Spinal cord (tissue), 10 donors: ENCODE data around the gene HCCS. TPM values are rescaled to one million over a fixed set of nuclear protein-coding genes. Genes with fewer than 3 reads are reported as not detected.

Source experiments
- DNase-seq, 6 donors: peaks; one replicate each; pipeline versions ENCODE4 v3.0.0 to v3.0.0-alpha.2; 2013 to 2015; ENCODE audit warnings: low spot score in 6 of 6, low read depth in 4 of 6
- H3K27ac ChIP-seq: one replicate; pipeline ENCODE4 v1.5.1; 2013; ENCODE audit warnings: low read depth, low read length, control low read depth
- H3K27me3 ChIP-seq: one replicate; pipeline ENCODE4 v1.6.1; 2013; ENCODE audit warnings: low read length; ENCODE audit not compliant: control insufficient read depth, insufficient read depth
- H3K36me3 ChIP-seq: one replicate; pipeline ENCODE4 v1.6.1; 2013; ENCODE audit warnings: low read length; ENCODE audit not compliant: control insufficient read depth, insufficient read depth
- H3K4me1 ChIP-seq: one replicate; pipeline ENCODE4 v1.6.1; 2013; ENCODE audit warnings: low read length; ENCODE audit not compliant: control insufficient read depth, insufficient read depth
- H3K4me3 ChIP-seq: one replicate; pipeline ENCODE4 v1.5.1; 2013; ENCODE audit warnings: low read depth, low read length, control low read depth
- H3K9me3 ChIP-seq: one replicate; pipeline ENCODE4 v1.6.1; 2013; ENCODE audit warnings: low read length; ENCODE audit not compliant: control insufficient read depth, insufficient read depth
- WGBS: methylation state at CpG from one replicate; pipeline ENCODE4 v1.1.5; 2013; ENCODE audit warnings: missing lambda C conversion rate; ENCODE audit not compliant: insufficient coverage; 5-methylcytosine and 5-hydroxymethylcytosine counted together
- polyA plus RNA-seq, 2 donors: library from polyadenylated mRNA; unstranded; fragments of 120-200 nt; gene quantifications; one replicate each; pipeline ENCODE4 v1.2.1, GENCODE V29; 2013; ENCODE audit not compliant: insufficient read length in 2 of 2
- total RNA-seq, 2 donors: library from RNA; depleted of rRNA in 1 of 2; stranded (reverse); fragments of 120-200 nt in 1 of 2; fragments of >200 nt in 1 of 2; gene quantifications; one replicate each; pipeline versions ENCODE4 v1.2.3 to v1.2.4, GENCODE V29; 2013 to 2014
- donor health status: healthy.

HCCS gene
- total and polyA plus RNA-seq, 4 donors, result 14.3 to 19.2 (median 16.2) TPM

GRCh38 chrX:11097933-11098332, 13.2 kb upstream of the HCCS start:
- Histone ChIP-seq H3K9me3 (no peaks in the 10 kb centered on the region), H3K27ac (no peak overlapping the region), H3K36me3 (no peaks in the 10 kb centered on the region), H3K4me3 (no peak overlapping the region), H3K27me3 (no peaks in the 10 kb centered on the region), H3K4me1 (no peaks in the 10 kb centered on the region)
- no peak for DNase-seq

- Histone ChIP-seq H3K27ac (no peak overlapping the region), H3K4me3 (no peak overlapping the region)
These were observed 11.7 kb upstream of the HCCS start for GRCh38 chrX:11099465-11099864.

GRCh38 chrX:11100281-11101035, 10.7 kb upstream of the HCCS start:
- 44% methylated on average over 4 of the region's 10 CpGs for WGBS
- H3K36me3 ChIP-seq, result no peaks in the 10 kb centered on the region
- no peak overlapping the region for H3K27ac ChIP-seq
- DNase-seq, result peak in 4 of 6 donors; percentile 13 to 78 (median 46)
- H3K4me1 ChIP-seq, result no peaks in the 10 kb centered on the region
- H3K27me3 ChIP-seq, result no peaks in the 10 kb centered on the region
- H3K4me3 ChIP-seq, result no peak overlapping the region
- H3K9me3 ChIP-seq, result no peaks in the 10 kb centered on the region

More at GRCh38 chrX:11099465-11099864, 11.7 kb upstream of the HCCS start:
- Histone ChIP-seq H3K4me1 (no peaks in the 10 kb centered on the region), H3K9me3 (no peaks in the 10 kb centered on the region), H3K27me3 (no peaks in the 10 kb centered on the region), H3K36me3 (no peaks in the 10 kb centered on the region)
- DNase-seq, result no peak

- Histone ChIP-seq H3K27me3 (no peaks in the 10 kb centered on the region), H3K9me3 (no peaks in the 10 kb centered on the region), H3K27ac (no peak overlapping the region), H3K4me1 (no peaks in the 10 kb centered on the region), H3K4me3 (no peak overlapping the region), H3K36me3 (no peaks in the 10 kb centered on the region)
- WGBS, result 78% methylated on average over 3 of the region's 3 CpGs
- DNase-seq, result no peak
These were observed 8.1 kb upstream of the HCCS start for GRCh38 chrX:11103006-11103405.

GRCh38 chrX:11103751-11104150, 7.4 kb upstream of the HCCS start:
- no peaks in the 10 kb centered on the region for H3K27me3 ChIP-seq
- H3K4me1 ChIP-seq, result no peaks in the 10 kb centered on the region
- H3K4me3 ChIP-seq, result no peak overlapping the region
- H3K27ac ChIP-seq, result no peak overlapping the region
- H3K36me3 ChIP-seq, result no peaks in the 10 kb centered on the region
- WGBS, result no CpG with 5 or more reads among the region's 2 CpGs
- DNase-seq, result no peak
- no peaks in the 10 kb centered on the region for H3K9me3 ChIP-seq

GRCh38 chrX:11105080-11105479, 6.1 kb upstream of the HCCS start:
- no peaks in the 10 kb centered on the region for H3K9me3 ChIP-seq

GRCh38 chrX:11108253-11108941, 2.7 kb upstream of the HCCS start:
- H3K9me3 ChIP-seq, result no peaks in the 10 kb centered on the region
- 87% methylated on average over 3 of the region's 4 CpGs for WGBS
- no peaks in the 10 kb centered on the region for H3K27me3 ChIP-seq
- H3K36me3 ChIP-seq, result no peaks in the 10 kb centered on the region
- DNase-seq, result no peak
- no peak overlapping the region for H3K4me3 ChIP-seq
- peaks cover 4% of the 10 kb centered on the region for H3K4me1 ChIP-seq
- H3K27ac ChIP-seq, result no peak overlapping the region

More at GRCh38 chrX:11105080-11105479, 6.1 kb upstream of the HCCS start:
- no peak for DNase-seq
- H3K27ac ChIP-seq, result no peak overlapping the region
- H3K4me3 ChIP-seq, result no peak overlapping the region
- H3K27me3 ChIP-seq, result no peaks in the 10 kb centered on the region
- WGBS, result no CpG with 5 or more reads among the region's 4 CpGs
- no peaks in the 10 kb centered on the region for H3K4me1 ChIP-seq
- H3K36me3 ChIP-seq, result no peaks in the 10 kb centered on the region

- no peaks in the 10 kb centered on the region for H3K36me3 ChIP-seq
- H3K9me3 ChIP-seq, result no peaks in the 10 kb centered on the region
- H3K4me3 ChIP-seq, result no peak overlapping the region
- H3K27ac ChIP-seq, result no peak overlapping the region
- H3K27me3 ChIP-seq, result peaks cover 3% of the 10 kb centered on the region
- no peak for DNase-seq
- peaks cover 4% of the 10 kb centered on the region for H3K4me1 ChIP-seq
- WGBS, result 90% methylated on average over 2 of the region's 2 CpGs
These were observed 1.2 kb upstream of the HCCS start for GRCh38 chrX:11109968-11110367.

GRCh38 chrX:11111947-11112346, 815 bp downstream of the HCCS start:
- peak overlapping the region; percentile 78 for H3K4me3 ChIP-seq
- H3K27me3 ChIP-seq, result peaks cover 3% of the 10 kb centered on the region
- no peak for DNase-seq
- WGBS, result 49% methylated on average over 4 of the region's 9 CpGs
- H3K9me3 ChIP-seq, result no peaks in the 10 kb centered on the region
- H3K4me1 ChIP-seq, result peaks cover 4% of the 10 kb centered on the region
- no peak overlapping the region for H3K27ac ChIP-seq
- H3K36me3 ChIP-seq, result no peaks in the 10 kb centered on the region

- Histone ChIP-seq H3K27ac (no peak overlapping the region), H3K9me3 (no peaks in the 10 kb centered on the region), H3K36me3 (peaks cover 4% of the 10 kb centered on the region), H3K27me3 (peaks cover 3% of the 10 kb centered on the region), H3K4me1 (peaks cover 4% of the 10 kb centered on the region), H3K4me3 (no peak overlapping the region)
- DNase-seq, result no peak
These were observed 2.6 kb downstream of the HCCS start for GRCh38 chrX:11113731-11114130.
